Skeletal muscle tissue (tissue), 4 donors: ENCODE measurements around the gene SYS1. TPM values are rescaled to one million over a fixed set of nuclear protein-coding genes. Genes with fewer than 3 reads are reported as not detected.

Experiments used
- H3K27ac ChIP-seq: one replicate; pipeline ENCODE4 v1.7.0; 2013; ENCODE audit warnings: mild to moderate bottlenecking, low read depth, low read length, inconsistent platforms
- H3K27me3 ChIP-seq, 3 donors: one replicate each; pipeline ENCODE4 v1.7.0; 2013; ENCODE audit warnings: low read length in 3 of 3; ENCODE audit not compliant: control insufficient read depth in 3 of 3, insufficient read depth in 3 of 3
- H3K36me3 ChIP-seq, 3 donors: one replicate each; pipeline ENCODE4 v1.7.0; 2013; ENCODE audit warnings: low read length in 3 of 3; ENCODE audit not compliant: control insufficient read depth in 3 of 3, insufficient read depth in 3 of 3
- H3K4me1 ChIP-seq, 3 donors: one replicate each; pipeline ENCODE4 v1.7.0; 2013; ENCODE audit warnings: low read length in 3 of 3, mild to moderate bottlenecking in 3 of 3; ENCODE audit not compliant: control insufficient read depth in 3 of 3, insufficient read depth in 3 of 3
- H3K4me3 ChIP-seq, 3 donors: one replicate each; pipeline ENCODE4 v1.7.0; 2013; ENCODE audit warnings: low read length in 3 of 3
- H3K9ac ChIP-seq, 3 donors: one replicate each; pipeline ENCODE4 v1.7.0; 2013; ENCODE audit warnings: low read length in 3 of 3, mild to moderate bottlenecking in 3 of 3, moderate library complexity in 2 of 3, low read depth in 1 of 3
- H3K9me3 ChIP-seq, 3 donors: one replicate each; pipeline ENCODE4 v1.7.0; 2013; ENCODE audit warnings: low read length in 3 of 3; ENCODE audit not compliant: control insufficient read depth in 3 of 3
- total RNA-seq: library from RNA; depleted of rRNA; stranded (reverse); fragments of >200 nt; gene quantifications from one replicate; pipeline ENCODE4 v1.2.3, GENCODE V29; 2014
- donor health status: Osteomylitis.

Gene SYS1
- total RNA-seq: 13.6 TPM

DNA sequence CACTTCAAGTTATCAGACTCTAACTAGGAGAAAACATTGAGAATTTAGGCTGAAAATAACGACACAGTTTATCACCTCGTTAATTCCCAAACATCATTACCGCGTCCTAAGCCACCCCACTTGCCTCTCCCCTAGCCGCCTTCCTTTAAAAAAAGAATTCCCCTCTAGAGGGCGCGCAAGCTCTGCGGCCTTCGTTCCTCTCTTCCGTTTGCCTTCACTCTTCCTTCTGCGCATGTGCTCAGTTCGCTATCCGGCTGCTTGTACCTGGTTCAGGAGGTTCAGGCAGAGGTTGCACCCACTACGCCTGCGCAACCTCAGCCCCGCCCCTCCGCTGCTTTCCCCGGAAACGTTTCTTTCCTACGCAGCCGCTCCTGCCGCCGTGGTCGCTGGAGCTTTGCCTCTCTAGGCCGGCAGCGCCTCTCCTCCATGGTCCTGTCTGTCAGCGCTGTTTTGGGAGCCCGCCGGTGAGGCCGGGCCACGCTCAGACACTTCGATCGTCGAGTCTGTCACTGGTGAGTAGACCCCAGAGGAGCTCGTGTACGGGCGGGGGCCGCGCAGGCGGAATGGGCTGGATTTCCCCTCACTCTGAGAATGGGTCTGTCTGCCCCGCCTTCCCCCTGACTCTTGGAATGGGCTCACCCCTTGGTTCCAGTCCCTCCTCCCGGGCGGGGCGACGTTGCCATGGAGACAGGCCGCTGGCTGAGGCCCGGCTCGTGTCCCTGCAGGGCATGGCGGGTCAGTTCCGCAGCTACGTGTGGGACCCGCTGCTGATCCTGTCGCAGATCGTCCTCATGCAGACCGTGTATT, at the start of gene SYS1:
Gene SYS1 (plus strand): TSS at position 353 of the 807 bp plus-strand sequence. CDS start 376 bp downstream, at position 729.
- Histone ChIP-seq H3K4me3 (peak within 1 kb of the TSS; percentile 89 to 95 (median 91)), H3K4me1 (peaks cover 30 to 47% (median 33%) of the 10 kb centered on the region in 3 donors), H3K27ac (peak within 1 kb of the TSS; percentile 96), H3K27me3 (no peaks in the 10 kb centered on the region), H3K9me3 (no peaks in the 10 kb centered on the region), H3K36me3 (peaks cover 13 to 33% (median 29%) of the 10 kb centered on the region in 3 donors), H3K9ac (peak within 1 kb of the TSS; percentile 94 to 99 (median 96))

DNA sequence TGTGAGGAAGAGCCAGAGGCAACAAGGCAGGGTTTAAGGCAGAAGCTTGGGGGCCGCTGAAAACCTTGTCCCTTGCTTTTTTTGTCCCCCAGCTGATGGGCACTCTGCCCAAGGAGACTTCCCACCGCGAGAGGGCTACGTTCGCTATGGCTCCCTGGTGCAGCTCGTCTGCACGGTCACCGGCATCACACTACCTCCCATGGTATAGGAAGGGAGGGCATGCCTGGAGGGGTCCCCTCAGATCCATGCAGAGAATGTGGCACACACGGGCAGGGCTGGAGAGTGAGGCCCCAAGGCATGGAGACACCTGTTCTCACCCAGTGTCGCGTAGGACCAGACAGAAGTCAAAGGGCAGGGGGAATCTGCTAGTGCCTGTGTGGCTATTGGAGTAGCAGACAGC, 49.0 kb upstream of the SYS1 start:
- Histone ChIP-seq H3K9ac (no peak overlapping the region), H3K9me3 (no peaks in the 10 kb centered on the region), H3K4me1 (peaks cover 0 to 4% (median 2%) of the 10 kb centered on the region in 3 donors), H3K27me3 (peaks cover 39 to 42% (median 40%) of the 10 kb centered on the region in 3 donors), H3K27ac (no peak overlapping the region), H3K36me3 (no peaks in the 10 kb centered on the region), H3K4me3 (no peak overlapping the region)

DNA sequence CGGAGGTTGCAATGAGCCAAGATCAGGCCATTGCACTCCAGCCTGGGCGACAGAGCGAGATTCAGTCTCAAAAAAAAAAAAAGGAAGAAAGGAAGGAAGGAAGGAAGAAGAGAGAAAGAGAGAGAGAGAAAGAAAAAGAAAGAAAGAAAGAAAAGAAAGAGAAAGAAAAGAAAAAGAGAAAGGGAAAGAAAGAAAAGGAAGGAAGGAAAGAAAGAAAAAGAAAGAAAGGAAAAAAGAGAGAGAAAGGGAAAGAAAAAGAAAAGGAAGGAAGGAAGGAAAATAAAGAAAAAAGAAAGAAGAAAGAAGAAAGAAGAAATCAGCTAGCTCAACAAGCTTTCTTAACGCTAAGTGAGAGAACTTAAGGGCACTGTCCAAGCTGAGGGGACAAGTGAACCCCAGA, 47.3 kb upstream of the SYS1 start:
- H3K9ac ChIP-seq: no peak overlapping the region
- H3K36me3 ChIP-seq: no peaks in the 10 kb centered on the region
- H3K4me3 ChIP-seq: no peak overlapping the region
- peaks cover 39 to 42% (median 40%) of the 10 kb centered on the region in 3 donors for H3K27me3 ChIP-seq
- no peaks in the 10 kb centered on the region for H3K9me3 ChIP-seq
- no peak overlapping the region for H3K27ac ChIP-seq
- peaks cover 0 to 4% (median 2%) of the 10 kb centered on the region in 3 donors for H3K4me1 ChIP-seq

DNA sequence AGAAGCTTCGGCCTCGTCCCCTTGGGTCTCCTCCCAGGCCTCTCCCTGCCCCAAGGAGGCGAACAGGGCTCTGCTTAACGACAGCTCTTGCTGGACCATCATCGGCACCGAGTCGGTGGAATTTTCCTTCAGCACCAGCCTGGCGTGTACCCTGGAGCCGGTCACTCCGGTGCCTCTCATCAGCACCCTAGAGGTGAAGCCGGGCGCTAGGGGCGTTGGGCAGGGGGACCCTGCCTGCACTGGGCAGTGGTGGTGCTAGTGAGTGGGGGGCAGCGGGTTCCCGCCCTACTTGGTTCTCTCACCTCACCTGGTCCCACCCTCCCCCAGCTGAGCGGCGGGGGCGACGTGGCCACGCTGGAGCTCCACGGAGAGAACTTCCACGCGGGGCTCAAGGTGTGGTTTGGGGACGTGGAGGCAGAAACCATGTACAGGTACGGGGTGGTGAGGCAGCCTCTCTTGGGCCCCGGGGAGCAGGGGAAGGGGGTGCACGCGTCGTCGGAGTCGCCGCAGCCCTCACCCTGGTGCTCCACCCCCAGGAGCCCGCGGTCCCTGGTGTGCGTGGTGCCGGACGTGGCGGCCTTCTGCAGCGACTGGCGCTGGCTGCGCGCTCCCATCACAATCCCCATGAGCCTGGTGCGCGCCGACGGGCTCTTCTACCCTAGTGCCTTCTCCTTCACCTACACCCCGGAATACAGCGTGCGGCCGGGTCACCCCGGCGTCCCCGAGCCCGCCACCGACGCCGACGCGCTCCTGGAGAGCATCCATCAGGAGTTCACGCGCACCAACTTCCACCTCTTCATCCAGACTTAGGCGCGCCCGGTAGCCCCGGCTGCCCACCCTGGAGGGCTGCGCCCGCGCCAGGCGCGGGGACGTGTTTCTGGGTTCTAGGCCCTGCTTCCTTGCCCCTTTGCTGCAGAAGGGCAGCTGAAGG, 46.5 kb upstream of the SYS1 start:
- no peak overlapping the region for H3K9ac ChIP-seq
- peaks cover 37 to 41% (median 40%) of the 10 kb centered on the region in 3 donors for H3K27me3 ChIP-seq
- H3K27ac ChIP-seq: no peak overlapping the region
- H3K36me3 ChIP-seq: no peaks in the 10 kb centered on the region
- H3K4me3 ChIP-seq: no peak overlapping the region
- H3K9me3 ChIP-seq: no peaks in the 10 kb centered on the region
- H3K4me1 ChIP-seq: peaks cover 0 to 4% (median 2%) of the 10 kb centered on the region in 3 donors

DNA sequence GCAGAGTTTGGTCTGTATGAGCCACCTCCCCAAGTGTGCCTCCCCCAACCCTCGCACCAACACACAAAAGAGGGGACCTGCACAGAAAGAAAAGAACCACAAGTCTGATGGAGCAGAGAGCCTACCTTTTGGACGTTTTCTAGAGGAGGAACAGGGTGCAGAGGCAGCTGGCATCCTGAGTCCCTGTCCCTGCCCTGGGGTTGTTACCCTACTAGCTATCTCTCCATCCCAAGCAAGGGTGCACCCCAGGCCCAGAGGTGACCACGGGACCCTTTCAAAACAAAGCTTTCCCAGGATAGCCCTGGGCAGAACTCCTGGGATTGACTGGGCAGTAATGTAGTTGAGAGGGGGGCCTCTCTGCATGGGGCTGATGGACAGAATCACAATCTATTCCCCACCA, 45.1 kb upstream of the SYS1 start:
- Histone ChIP-seq H3K9me3 (no peaks in the 10 kb centered on the region), H3K27ac (no peak overlapping the region), H3K4me3 (no peak overlapping the region), H3K9ac (no peak overlapping the region), H3K27me3 (peaks cover 27 to 34% (median 32%) of the 10 kb centered on the region in 3 donors), H3K4me1 (no peaks in the 10 kb centered on the region), H3K36me3 (no peaks in the 10 kb centered on the region)

DNA sequence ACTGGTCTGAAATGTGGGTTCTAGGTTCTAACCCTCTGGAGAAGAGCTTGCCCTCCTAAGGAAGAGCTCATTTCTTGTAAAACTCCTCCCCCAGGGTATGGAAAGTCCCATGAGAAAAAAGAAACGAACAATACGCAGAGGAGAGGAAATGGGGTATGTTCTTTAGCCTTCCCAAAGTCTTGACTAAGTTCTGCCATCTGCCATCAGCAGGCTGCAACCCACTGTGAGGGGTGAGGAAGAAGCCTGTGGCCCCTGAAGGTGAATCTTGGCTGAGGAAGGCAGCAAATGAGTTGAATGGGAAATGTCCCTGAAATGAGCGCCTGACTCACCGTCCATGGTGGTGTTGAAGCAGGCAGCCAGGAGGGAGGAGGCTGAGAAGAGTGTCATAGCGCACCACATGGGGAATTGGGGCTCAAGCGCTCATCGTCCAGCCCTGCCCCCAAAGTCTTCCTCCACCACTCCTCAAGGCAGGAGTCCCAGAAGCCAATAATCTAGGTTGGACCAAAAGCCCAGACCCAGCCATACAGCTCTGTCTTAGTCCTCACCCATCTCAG, 44.5 kb upstream of the SYS1 start:
- Histone ChIP-seq H3K4me1 (no peaks in the 10 kb centered on the region), H3K9me3 (no peaks in the 10 kb centered on the region)

DNA sequence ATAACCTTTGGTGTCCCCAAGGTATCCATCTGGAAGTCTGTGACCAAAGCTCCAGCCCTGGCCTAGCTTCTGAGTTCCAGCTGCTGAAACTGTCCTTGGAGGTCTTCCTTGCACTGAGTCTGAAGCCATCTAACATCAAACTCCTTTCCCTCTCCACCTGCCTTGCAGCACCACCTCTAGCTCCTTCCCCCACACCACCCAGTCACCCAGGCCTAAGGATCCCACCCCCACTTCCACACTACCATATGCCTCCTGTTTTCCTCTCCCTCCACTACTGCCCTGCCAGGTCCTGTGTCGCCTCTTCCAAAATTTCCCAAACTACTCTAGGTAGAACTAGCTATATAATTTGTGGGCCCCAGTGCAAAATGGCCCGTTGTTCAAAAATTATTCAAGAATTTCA, 44.0 kb upstream of the SYS1 start:
- H3K27me3 ChIP-seq: peaks cover 27% of the 10 kb centered on the region in 3 donors
- no peaks in the 10 kb centered on the region for H3K36me3 ChIP-seq
- H3K4me3 ChIP-seq: no peak overlapping the region
- H3K9ac ChIP-seq: no peak overlapping the region
- H3K9me3 ChIP-seq: no peaks in the 10 kb centered on the region
- no peak overlapping the region for H3K27ac ChIP-seq
- H3K4me1 ChIP-seq: no peaks in the 10 kb centered on the region

More for the DNA sequence above, 44.5 kb upstream of the SYS1 start:
- Histone ChIP-seq H3K27ac (no peak overlapping the region), H3K27me3 (peaks cover 27 to 28% (median 28%) of the 10 kb centered on the region in 3 donors), H3K9ac (no peak overlapping the region), H3K36me3 (no peaks in the 10 kb centered on the region), H3K4me3 (no peak overlapping the region)

DNA sequence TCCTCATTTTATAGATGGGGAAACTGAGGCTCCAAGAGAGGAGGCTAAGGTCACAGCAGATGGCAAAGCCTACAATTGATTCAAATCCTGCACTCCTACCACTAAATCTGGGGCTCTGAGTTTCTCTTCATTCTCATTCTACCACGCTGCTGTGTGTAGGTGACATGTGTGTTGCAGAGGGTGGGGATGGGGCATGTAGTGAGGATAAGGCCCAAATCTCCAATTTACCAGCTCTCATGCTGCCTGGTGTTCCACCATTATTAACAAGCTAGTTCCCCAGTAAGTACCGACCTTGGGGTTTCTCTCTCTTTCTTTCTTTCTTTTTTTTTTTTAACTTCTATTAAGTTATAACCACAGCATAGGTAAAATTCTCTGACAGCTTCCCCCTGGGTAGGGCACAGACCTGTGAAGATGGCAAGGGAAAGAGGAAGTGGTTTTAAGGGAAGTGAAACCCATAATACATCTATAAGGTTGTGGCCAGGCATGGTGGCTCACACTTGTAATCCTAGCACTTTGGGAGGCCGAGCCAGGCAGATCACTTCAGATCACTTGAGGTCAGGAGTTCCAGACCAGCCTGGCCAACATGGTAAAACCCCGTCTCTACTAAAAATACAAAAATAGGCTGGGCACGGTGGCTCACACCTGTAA, 41.9 kb upstream of the SYS1 start:
- Histone ChIP-seq H3K4me1 (no peaks in the 10 kb centered on the region), H3K27ac (no peak overlapping the region), H3K27me3 (peaks cover 18 to 19% (median 19%) of the 10 kb centered on the region in 3 donors), H3K36me3 (peaks cover 0 to 7% (median 5%) of the 10 kb centered on the region in 3 donors), H3K9ac (no peak overlapping the region), H3K9me3 (no peaks in the 10 kb centered on the region), H3K4me3 (no peak overlapping the region)

DNA sequence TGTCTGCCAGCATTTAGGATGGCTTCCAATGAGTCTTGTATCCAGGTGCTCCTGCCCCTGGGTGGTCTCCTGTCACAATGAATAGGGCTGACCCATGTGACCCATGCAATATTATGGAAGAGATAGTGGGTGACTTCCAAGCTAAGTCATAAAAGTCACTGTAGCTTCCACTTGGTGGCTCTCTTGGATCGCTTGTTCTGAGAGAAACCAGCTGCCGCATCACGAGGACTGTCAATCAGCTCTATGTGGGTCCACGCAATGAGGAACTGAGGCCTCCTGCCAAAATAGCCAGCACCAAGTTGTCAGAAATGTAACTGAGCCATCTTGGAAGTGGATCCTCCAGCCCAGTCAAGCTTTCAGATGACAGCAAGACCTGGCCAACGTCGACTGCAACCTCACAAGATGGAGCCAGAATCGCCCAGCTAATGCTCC, 40.0 kb upstream of the SYS1 start:
- H3K4me1 ChIP-seq: no peaks in the 10 kb centered on the region
- H3K9me3 ChIP-seq: no peaks in the 10 kb centered on the region
- H3K27me3 ChIP-seq: peaks cover 0 to 4% (median 0%) of the 10 kb centered on the region in 3 donors
- peaks cover 13 to 21% (median 19%) of the 10 kb centered on the region in 3 donors for H3K36me3 ChIP-seq
- H3K27ac ChIP-seq: peak overlapping the region; percentile 19
- H3K9ac ChIP-seq: peak overlapping the region in 1 of 3 donors; percentile 40
- no peak overlapping the region for H3K4me3 ChIP-seq
